ENCODE measurements around the gene SELENOW.
"Not testable (repeated sequence)": the region's sequence is repeated elsewhere in the genome, so short reads cannot be mapped to it uniquely, and the experiment has no call there.

SELENOW gene

GRCh38 chr19:47786566-47786965 is 8.1 kb downstream of the SELENOW start:
- no peak for DNase-seq

DNA sequence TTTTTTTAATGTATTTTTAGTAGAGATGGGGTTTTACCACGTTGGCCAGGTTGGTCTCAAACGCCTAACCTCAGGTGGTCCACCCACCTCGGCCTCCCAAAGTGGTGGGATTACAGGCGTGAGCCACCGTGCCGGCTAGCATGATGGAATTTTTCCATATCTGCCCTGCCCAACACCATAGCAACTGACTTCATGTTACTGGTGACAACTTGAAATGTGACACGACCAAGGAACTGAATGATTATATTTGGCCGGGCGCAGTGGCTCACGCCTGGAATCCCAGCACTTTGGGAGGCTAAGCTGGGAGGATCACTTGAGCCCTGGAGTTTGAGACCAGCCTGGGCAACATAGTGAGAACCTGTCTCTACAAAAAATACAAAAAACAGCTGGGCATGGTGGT is 8.8 kb downstream of the SELENOW start:
- not testable (repeated sequence) for DNase-seq

- DNase-seq: not testable (repeated sequence)
Observed at GRCh38 chr19:47789811-47790210, 11.3 kb downstream of the SELENOW start.

DNA sequence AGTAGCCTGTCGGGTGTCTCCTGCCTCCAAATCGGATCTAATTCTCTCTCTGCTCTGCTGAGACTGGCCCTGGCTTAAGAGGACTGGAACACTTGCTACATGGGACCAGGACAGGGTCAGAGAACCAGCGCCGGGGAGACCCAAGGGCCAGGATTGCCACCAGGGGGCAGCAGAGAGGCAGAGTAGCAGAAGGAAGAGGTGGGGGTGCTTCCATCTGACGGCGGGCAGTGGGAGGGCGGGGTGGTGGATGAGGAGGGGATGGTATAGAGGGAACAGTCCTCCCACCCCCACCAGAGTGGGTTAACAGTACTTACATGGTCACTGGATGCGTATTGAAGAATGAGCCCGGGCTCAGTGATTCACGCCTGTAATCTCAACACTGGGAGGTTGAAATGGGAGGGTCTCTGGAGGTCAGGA is 11.9 kb downstream of the SELENOW start:
- peak; percentile 72 to 78 for DNase-seq

GRCh38 chr19:47792616-47793015 is 14.1 kb downstream of the SELENOW start:
- DNase-seq: no peak

DNA sequence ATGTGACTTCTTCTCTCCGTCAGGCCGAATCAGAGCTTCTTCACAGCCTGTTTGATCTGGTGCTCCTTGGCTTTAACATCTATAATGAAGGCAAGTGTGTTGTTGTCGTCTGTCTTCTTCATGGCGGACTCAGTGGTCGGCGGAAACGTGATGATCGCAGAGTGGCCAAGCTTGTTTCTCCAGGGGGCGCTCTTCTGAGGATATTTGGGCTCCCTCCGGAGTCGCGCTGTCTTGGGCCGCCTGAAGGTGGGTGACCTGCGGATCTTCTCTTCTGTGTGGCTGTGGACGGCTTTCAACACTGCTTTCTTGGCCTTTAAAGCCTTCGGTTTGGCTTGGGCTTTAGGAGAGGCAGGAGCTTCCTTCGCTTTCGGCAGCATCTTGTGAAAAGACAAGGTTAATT is 16.0 kb downstream of the SELENOW start:
- no peak for DNase-seq

- DNase-seq: no peak
Observed at GRCh38 chr19:47796785-47797184, 18.3 kb downstream of the SELENOW start.

DNA sequence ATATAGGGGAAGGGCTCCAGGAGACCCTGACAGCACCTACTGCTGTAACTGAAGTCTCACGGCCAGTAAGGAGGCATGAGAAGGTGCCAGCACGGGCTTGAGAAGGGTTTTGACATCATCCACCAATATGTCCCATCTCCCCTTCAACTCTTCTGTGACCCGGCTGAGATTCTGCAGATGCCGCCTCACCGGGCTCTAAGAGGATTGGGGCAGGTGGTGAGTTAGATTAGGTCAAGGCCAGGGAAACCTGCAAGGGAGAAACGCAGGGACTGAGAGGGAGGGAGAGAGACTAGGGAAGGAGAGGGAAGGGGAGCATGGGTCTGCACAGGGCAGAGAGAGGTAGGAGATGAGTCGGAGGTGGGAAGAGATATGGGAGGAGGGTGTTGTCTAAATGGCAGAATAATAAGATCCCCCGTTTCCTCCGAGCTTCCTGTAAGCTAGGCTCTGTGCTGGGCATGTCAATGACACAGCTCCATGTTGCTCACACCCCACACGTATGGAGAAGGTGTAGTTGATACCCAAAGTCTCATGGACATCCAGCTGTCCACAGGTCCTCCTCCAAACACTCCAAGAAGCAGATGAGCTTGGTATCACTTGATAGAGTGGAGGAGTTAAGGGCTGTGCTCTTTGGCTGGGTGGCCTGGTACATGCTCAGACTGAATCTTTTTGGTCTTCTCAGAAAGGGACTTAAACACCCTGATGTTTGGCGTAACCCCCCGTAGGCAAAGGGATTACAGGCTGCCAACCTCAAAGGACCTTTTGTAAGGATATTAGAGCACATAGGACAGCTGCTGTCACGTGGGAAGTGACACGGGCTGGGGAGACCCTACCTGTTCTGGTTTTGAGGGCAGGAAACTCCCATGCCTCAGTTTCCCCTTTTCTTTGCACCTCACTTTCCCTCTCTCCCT is 19.7 kb downstream of the SELENOW start:
- no peak for DNase-seq

GRCh38 chr19:47798904-47799266 is 20.4 kb downstream of the SELENOW start:
- no peak for DNase-seq

DNA sequence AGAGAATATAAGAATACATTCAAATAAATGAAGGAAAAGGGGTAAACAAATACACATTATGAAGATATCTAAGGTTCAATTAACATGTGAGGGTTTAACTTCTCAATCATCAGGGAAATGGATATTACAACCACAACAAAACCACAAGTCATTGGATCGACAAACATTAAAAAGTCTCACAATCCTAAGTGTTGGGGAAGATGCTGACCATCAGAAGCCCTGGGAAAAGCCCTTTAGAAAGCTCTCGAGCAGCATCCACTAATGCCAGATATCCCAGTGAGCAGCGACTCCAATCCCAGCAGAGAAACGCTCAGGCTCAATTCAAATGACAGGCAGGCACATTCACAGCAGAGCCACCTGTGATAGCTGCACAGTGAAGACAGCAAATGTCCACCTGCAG is 22.8 kb downstream of the SELENOW start:
- no peak for DNase-seq

GRCh38 chr19:47802521-47803043 is 24.1 kb downstream of the SELENOW start:
- no peak for DNase-seq

- not testable (repeated sequence) for DNase-seq
Observed at GRCh38 chr19:47803148-47803547, 24.6 kb downstream of the SELENOW start.

- not testable (repeated sequence) for DNase-seq
Observed at GRCh38 chr19:47803671-47804070, 25.2 kb downstream of the SELENOW start.

DNA sequence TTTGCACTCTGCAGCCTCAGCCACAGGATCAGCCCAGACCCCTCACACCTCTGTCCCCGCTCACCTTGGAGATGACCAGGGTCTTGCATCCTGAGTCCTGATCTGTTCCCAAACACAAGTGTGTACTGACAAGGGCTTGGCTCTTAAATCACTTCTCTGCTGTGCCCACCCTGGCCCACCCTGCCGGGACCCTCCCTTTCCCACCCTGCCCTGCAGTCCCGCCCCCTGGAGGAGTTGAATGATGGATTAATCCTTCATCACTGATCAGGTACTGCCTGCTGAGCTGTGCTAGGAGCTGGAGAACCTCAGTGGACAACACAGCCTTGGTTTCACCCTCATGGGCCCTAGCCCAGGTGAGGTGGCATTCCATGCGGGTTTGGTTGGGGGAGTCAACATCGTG is 25.9 kb downstream of the SELENOW start, which contains the start of gene TPRX1:
Gene TPRX1, minus strand, starts transcription at position 101 of the 400 bp plus-strand sequence. Its CDS starts 12 bp downstream, at position 89.
- not testable (repeated sequence) for DNase-seq

DNA sequence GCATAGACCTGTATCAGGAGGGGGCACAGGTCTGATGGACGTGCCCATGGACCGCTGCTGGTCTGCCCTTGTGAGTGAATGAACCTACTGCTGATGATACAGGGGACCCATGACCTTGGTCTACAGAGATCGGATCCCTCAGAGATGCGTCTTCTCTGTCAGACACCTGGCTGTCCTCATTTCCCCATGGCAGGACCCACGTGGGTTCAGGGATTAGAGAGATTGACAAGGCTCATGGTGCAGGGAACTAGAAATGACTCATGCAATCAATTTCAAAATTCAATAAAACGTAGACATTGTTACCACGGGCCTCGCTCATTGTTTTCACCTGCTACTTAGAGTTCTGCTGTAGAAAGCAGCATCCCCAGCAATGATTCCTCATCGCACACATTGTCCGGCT is 26.8 kb downstream of the SELENOW start:
- no peak for DNase-seq

DNA sequence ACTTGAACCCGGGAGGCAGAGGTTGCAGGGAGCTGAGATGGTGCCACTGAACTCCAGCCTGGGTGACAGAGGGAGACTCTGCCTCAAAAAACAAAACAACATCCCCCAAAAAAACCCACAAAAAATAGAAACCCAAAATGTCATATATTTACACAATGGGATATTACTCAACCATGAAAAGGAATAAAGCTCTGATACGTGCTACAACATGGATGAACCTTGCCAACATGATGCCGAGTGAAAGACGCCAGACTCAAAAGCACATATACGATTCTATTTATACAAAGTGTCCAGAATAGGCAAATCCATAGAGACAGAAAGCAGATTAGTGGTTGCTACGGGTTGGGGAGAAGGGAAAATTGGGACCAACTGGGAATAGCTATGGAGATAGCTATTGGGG is 27.9 kb downstream of the SELENOW start:
- no peak for DNase-seq

GRCh38 chr19:47813304-47813994 is 34.9 kb downstream of the SELENOW start:
- DNase-seq: peak; percentile 55 to 68

- no peak for DNase-seq
Observed at GRCh38 chr19:47813995-47814328, 35.5 kb downstream of the SELENOW start.

DNA sequence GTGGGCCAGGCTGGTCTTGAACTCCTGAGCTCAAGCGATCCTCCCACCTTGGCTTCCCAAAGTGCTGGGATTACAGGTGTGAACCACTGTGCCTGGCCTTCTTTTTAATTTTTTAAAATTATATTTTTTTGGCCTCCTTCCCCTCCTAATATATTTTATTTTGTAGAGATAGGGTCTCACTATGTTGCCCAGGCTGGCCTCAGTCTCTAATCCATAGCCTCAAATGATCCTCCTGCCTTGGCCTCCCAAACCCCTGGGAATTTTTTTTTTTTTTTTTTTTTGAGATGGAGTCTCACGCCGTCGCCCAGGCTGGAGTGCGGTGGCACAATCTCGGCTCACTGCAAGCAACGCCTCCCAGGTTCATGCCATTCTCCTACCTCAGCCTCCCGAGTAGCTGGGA is 37.8 kb downstream of the SELENOW start:
- DNase-seq: not testable (repeated sequence)

- DNase-seq: not testable (repeated sequence)
Observed at GRCh38 chr19:47818221-47818620, 39.7 kb downstream of the SELENOW start.

- no peak for DNase-seq
Observed at GRCh38 chr19:47819858-47820257, 41.4 kb downstream of the SELENOW start.

GRCh38 chr19:47820410-47820809 is 41.9 kb downstream of the SELENOW start:
- DNase-seq: no peak

GRCh38 chr19:47821460-47822020 is 43.0 kb downstream of the SELENOW start, which contains the start of gene CRX:
CRX (plus strand) TSS chr19:47821937; CDS start chr19:47834444, 12,507 bp downstream.
- no peak for DNase-seq
